NT2/D1 (cell line): Measurements from ENCODE around the gene CABP2.
"Not testable (repeated sequence)": the region's sequence is repeated elsewhere in the genome, so short reads cannot be mapped to it uniquely, and the experiment has no call there.

Experiments used
- DNase-seq: peaks from one replicate; pipeline ENCODE4 v3.0.0-alpha.2; 2011; ENCODE audit warnings: low read depth, low spot score
- H3K27me3 ChIP-seq: 2 replicates; pipeline ENCODE4 v1.6.0; 2011; ENCODE audit warnings: mild to moderate bottlenecking; ENCODE audit not compliant: insufficient read length, insufficient read depth
- H3K36me3 ChIP-seq: 2 replicates; pipeline ENCODE4 v1.6.1; 2011; ENCODE audit warnings: mild to moderate bottlenecking, low read length, mixed read lengths; ENCODE audit not compliant: insufficient read depth, insufficient read length
- H3K4me1 ChIP-seq: 2 replicates; pipeline ENCODE4 v1.5.1; 2011; ENCODE audit not compliant: insufficient read depth, insufficient read length
- H3K4me3 ChIP-seq: 2 replicates; pipeline ENCODE4 v1.5.1; 2011; ENCODE audit warnings: low read depth; ENCODE audit not compliant: insufficient read length
- H3K9ac ChIP-seq: 2 replicates; pipeline ENCODE4 v1.6.0; 2011; ENCODE audit warnings: low read depth; ENCODE audit not compliant: insufficient read length
- H3K9me3 ChIP-seq: 2 replicates; pipeline ENCODE4 v1.5.1; 2011; ENCODE audit warnings: mild to moderate bottlenecking, low read length; ENCODE audit not compliant: insufficient read depth
- SUZ12 ChIP-seq: IDR thresholded peaks from 2 replicates; pipeline ENCODE4 v1.6.1; 2011; ENCODE audit not compliant: insufficient read length, insufficient read depth; ENCODE audit errors: extremely low read depth
- YY1 ChIP-seq: IDR thresholded peaks from 2 replicates; pipeline ENCODE4 v1.6.1; 2011; ENCODE audit not compliant: insufficient read length, insufficient read depth
- ZNF274 ChIP-seq: IDR thresholded peaks from 2 replicates; pipeline ENCODE4 v1.6.1; 2011; ENCODE audit warnings: mild to moderate bottlenecking, low read depth, low read length

Gene CABP2

DNA sequence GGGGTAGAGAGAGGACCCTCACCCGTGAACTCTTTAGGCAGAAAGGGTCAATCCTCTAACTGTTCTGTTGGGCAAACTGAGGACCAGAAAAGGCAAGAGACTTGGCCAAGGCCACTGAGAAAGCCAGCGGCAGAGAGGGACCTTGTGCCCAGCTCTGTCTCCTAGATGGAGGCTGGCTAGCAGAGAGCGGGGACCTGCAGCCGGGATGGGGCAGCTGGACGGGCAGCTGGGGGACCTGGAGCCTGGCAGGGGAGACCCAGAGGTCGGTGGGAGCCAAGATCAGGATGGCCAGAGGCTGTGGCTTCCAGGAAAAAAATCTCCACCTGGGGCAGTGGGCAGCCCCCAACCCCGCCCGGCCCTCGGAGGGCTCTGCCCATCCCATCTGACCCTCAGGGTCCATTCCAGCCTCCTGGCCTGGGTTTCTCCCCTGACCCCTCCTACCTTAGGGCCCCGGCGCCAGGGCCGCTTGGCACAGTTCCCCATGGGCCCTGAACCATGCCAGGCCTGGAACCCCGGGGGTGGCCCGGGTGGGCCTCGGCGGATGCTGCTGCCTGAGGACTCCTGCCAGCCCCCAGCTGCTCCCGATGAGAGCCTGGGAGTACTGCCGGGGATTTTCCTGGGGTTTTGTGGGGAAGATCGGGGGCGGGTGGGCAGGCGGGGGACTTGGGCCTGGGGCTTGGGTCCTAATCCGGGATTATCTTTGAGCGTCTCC, at the start of gene CABP2:
Gene CABP2 (minus strand): TSS at position 603 of the 712 bp plus-strand sequence. CDS start 120 bp downstream, at position 483.
- Histone ChIP-seq H3K27me3 (peaks cover 8% of the 10 kb centered on the region), H3K4me3 (no peak within 1 kb of the TSS), H3K9ac (peak within 1 kb of the TSS; percentile 29), H3K36me3 (no peaks in the 10 kb centered on the region), H3K4me1 (peaks cover 8% of the 10 kb centered on the region), H3K9me3 (no peaks in the 10 kb centered on the region)
- TF ChIP-seq ZNF274 (no peak), YY1 (no peak)
- DNase-seq: no peak

- peak; percentile 51 for DNase-seq
- Histone ChIP-seq H3K4me3 (no peak overlapping the region), H3K27me3 (peaks cover 16% of the 10 kb centered on the region), H3K36me3 (no peaks in the 10 kb centered on the region), H3K9me3 (peaks cover 15% of the 10 kb centered on the region; the same call in 1 of the 2 replicates), H3K4me1 (no peaks in the 10 kb centered on the region), H3K9ac (no peak overlapping the region)
- no peak for TF ChIP-seq ZNF274
- TF ChIP-seq YY1: no peak
- no peak for TF ChIP-seq SUZ12
Measured at GRCh38 chr11:67572747-67573419, 49.6 kb upstream of the CABP2 start.

DNA sequence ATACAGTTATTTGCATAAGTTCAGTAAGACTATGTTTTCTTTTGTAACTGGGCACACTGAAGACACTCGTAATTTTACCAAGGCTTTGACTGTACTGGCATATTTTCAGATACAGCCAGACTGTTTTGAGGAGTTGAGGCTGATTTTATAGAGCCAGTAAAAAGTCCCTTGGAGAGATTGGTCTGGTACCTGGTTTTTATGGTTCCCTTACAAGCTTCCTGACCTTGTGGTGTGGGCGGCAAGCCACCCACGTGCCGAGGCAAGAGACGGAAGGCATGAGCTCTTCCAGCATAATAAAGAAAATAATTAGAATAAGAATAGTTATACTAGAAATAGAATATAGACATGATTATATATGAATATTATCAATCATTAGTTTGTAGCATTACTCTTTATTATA, 49.1 kb upstream of the CABP2 start:
- no peak for DNase-seq
- Histone ChIP-seq H3K36me3 (no peaks in the 10 kb centered on the region), H3K27me3 (peaks cover 16% of the 10 kb centered on the region), H3K9ac (no peak overlapping the region), H3K4me1 (no peaks in the 10 kb centered on the region), H3K9me3 (peaks cover 15% of the 10 kb centered on the region; the same call in 1 of the 2 replicates), H3K4me3 (no peak overlapping the region)
- no peak for TF ChIP-seq YY1
- TF ChIP-seq SUZ12: no peak
- no peak for TF ChIP-seq ZNF274

- no peak overlapping the region for H3K4me3 ChIP-seq
- H3K36me3 ChIP-seq: no peaks in the 10 kb centered on the region
- H3K9ac ChIP-seq: no peak overlapping the region
- H3K27me3 ChIP-seq: peaks cover 14% of the 10 kb centered on the region
- peaks cover 15% of the 10 kb centered on the region; the same call in 1 of the 2 replicates for H3K9me3 ChIP-seq
- TF ChIP-seq ZNF274: no peak
- no peak for TF ChIP-seq SUZ12
- no peak for TF ChIP-seq YY1
- no peak for DNase-seq
- no peaks in the 10 kb centered on the region for H3K4me1 ChIP-seq
Measured at GRCh38 chr11:67571443-67571842, 48.2 kb upstream of the CABP2 start.

DNA sequence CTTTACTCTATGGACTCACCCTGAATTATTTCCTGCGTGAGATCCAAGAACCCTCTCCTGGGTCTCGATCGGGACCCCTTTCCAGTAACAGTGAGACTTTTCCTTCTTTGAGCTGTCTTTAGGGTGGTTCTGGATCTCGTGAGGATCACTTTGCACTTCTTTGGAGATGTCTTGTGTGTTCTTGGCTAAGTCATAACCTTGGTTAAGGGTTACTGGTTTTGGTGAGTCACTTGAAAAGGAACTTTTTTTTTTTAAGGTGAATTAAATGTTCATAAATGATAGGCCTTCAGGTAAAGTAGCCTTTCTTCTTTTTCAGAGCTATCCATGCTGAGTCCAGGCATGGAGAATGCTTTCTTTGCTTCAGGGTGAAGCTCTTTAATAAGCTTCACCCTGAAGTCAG, 41.0 kb upstream of the CABP2 start:
- no peaks in the 10 kb centered on the region for H3K4me1 ChIP-seq
- TF ChIP-seq ZNF274 (no peak), SUZ12 (no peak), YY1 (no peak)
- no peak overlapping the region for H3K4me3 ChIP-seq
- no peaks in the 10 kb centered on the region for H3K36me3 ChIP-seq
- H3K9ac ChIP-seq: no peak overlapping the region
- no peak for DNase-seq
- H3K27me3 ChIP-seq: no peaks in the 10 kb centered on the region
- no peaks in the 10 kb centered on the region for H3K9me3 ChIP-seq

- not testable (repeated sequence) for H3K4me3 ChIP-seq, DNase-seq, H3K9me3 ChIP-seq, H3K9ac ChIP-seq, H3K27me3 ChIP-seq, H3K4me1 ChIP-seq, H3K36me3 ChIP-seq
Measured at GRCh38 chr11:67563705-67564114, 40.5 kb upstream of the CABP2 start.

GRCh38 chr11:67562963-67563704, 39.9 kb upstream of the CABP2 start:
- H3K4me3 ChIP-seq: no peak overlapping the region
- no peak for DNase-seq
- H3K9me3 ChIP-seq: no peaks in the 10 kb centered on the region
- TF ChIP-seq SUZ12 (no peak), ZNF274 (no peak), YY1 (no peak)
- H3K9ac ChIP-seq: no peak overlapping the region
- no peaks in the 10 kb centered on the region for H3K4me1 ChIP-seq
- H3K36me3 ChIP-seq: no peaks in the 10 kb centered on the region
- H3K27me3 ChIP-seq: no peaks in the 10 kb centered on the region
